MCF 10A (cell line): ENCODE data around the gene CLK1. TPM values are rescaled to one million over a fixed set of nuclear protein-coding genes. Genes with fewer than 3 reads are reported as not detected.
A peak's percentile ranks its signal among the peaks of the same experiment; 100 is the strongest.

Source experiments
- BruUV-seq: library from RNA; stranded (reverse); fragments of 400-500 nt; replicated peaks from 2 replicates; lab custom pipeline; 2021; lab: Mats Ljungman, UMichigan
- CTCF ChIA-PET: fragments of 300-600 bp; sonication (Branson Sonifier 250); formaldehyde crosslinking; extraction: SDS; loops from one replicate; lab custom pipeline; 2021; ENCODE audit warnings: antibody characterized with exemption, inconsistent platforms; lab: Yijun Ruan, JAX
- POLR2A ChIA-PET: fragments of 300-600, 350-650 bp; sonication (Branson Sonifier 250); formaldehyde crosslinking; extraction: SDS; loops from one replicate; lab custom pipeline; 2020; ENCODE audit warnings: antibody characterized with exemption, inconsistent platforms; lab: Yijun Ruan, JAX
- DNase-seq: peaks from one replicate; pipeline ENCODE4 v3.0.0-alpha.2; 2018; ENCODE audit not compliant: unreplicated experiment
- H3K27ac Mint-ChIP-seq: one replicate; pipeline ENCODE4 v1.8.0; 2022; ENCODE audit warnings: mild to moderate bottlenecking, low read depth, mixed read lengths; ENCODE audit not compliant: unreplicated experiment
- H3K27me3 Mint-ChIP-seq: one replicate; pipeline ENCODE4 v1.8.0; 2022; ENCODE audit warnings: mixed read lengths; ENCODE audit not compliant: insufficient read depth, unreplicated experiment
- H3K36me3 Mint-ChIP-seq: one replicate; pipeline ENCODE4 v1.8.0; 2022; ENCODE audit warnings: mild to moderate bottlenecking, moderate library complexity, mixed read lengths; ENCODE audit not compliant: insufficient read depth, unreplicated experiment
- H3K4me1 Mint-ChIP-seq: one replicate; pipeline ENCODE4 v1.8.0; 2022; ENCODE audit warnings: mixed read lengths; ENCODE audit not compliant: insufficient read depth, unreplicated experiment
- H3K4me3 Mint-ChIP-seq: one replicate; pipeline ENCODE4 v1.8.0; 2022; ENCODE audit warnings: mild to moderate bottlenecking, moderate library complexity, mixed read lengths; ENCODE audit not compliant: unreplicated experiment
- H3K9me3 Mint-ChIP-seq: one replicate; pipeline ENCODE4 v1.8.0; 2022; ENCODE audit warnings: mixed read lengths; ENCODE audit not compliant: unreplicated experiment
- CTCF ChIP-seq: fragments of 200-600 bp; IDR thresholded peaks from one replicate; pipeline ENCODE4 v1.8.0; 2022; ENCODE audit warnings: antibody characterized with exemption, mild to moderate bottlenecking; ENCODE audit not compliant: unreplicated experiment
- intact Hi-C: fragments of 100-400 bp; cut with micrococcal nuclease; formaldehyde crosslinking; loops from 2 replicates; pipeline ENCODE4 v1.14.1; 2022
- total RNA-seq: library from RNA; stranded (reverse); gene quantifications from 2 replicates; pipeline ENCODE4 v1.2.3, GENCODE V29; 2022

Gene CLK1
- total RNA-seq, 1 experiment from 2014 or later = 102 TPM

GRCh38 chr2:200812122-200813022 lies 52.1 kb downstream of the CLK1 start:
- POLR2A ChIA-PET = interaction anchor here (1.0 to 4.5 kb wide), 14 partner anchors 17 to 100 kb away, joined by 3 to 38 read pairs (median 18); partner anchors contain the start of genes CLK1, NIF3L1 and PPIL3

GRCh38 chr2:200811333-200812121 lies 52.9 kb downstream of the CLK1 start, which contains the start of gene BZW1:
Gene BZW1 (plus strand): TSS chr2:200811910. CDS start chr2:200813218, 1,308 bp downstream.
- BruUV-seq = no TSS peak
- DNase-seq = peak; percentile 97
- Mint-ChIP-seq H3K4me1 (peaks cover 41% of the 10 kb centered on the region), H3K36me3 (peaks cover 33% of the 10 kb centered on the region), H3K27ac (peak within 1 kb of the TSS; percentile 98), H3K9me3 (no peaks in the 10 kb centered on the region), H3K27me3 (no peaks in the 10 kb centered on the region), H3K4me3 (peak within 1 kb of the TSS; percentile 99)
- intact Hi-C loops = loop anchor here (1.0 to 5.0 kb wide), 9 partner anchors 24 to 366 kb away; partner anchors contain the start of genes CLK1, NIF3L1 and PPIL3
- CTCF ChIA-PET = interaction anchor here (0.6 to 1.6 kb wide), 6 partner anchors 9 to 102 kb away, joined by 3 to 6 read pairs (median 4); no protein-coding TSS in a partner anchor
- no peak for TF ChIP-seq CTCF
- POLR2A ChIA-PET = interaction anchor here (0.6 to 3.1 kb wide), 20 partner anchors 8 to 258 kb away, joined by 3 to 38 read pairs (median 5); partner anchors contain the start of genes CLK1, NIF3L1 and PPIL3

More at GRCh38 chr2:200812122-200813022, 52.1 kb downstream of the CLK1 start:
- no peaks in the 10 kb centered on the region for H3K9me3 Mint-ChIP-seq
- H3K27ac Mint-ChIP-seq = peak overlapping the region; percentile 98
- DNase-seq = peak; percentile 69
- peak; percentile 51 for TF ChIP-seq CTCF
- no peaks in the 10 kb centered on the region for H3K27me3 Mint-ChIP-seq
- peaks cover 41% of the 10 kb centered on the region for H3K4me1 Mint-ChIP-seq
- CTCF ChIA-PET = interaction anchor here (1.0 to 3.6 kb wide), 3 partner anchors 9 to 99 kb away, joined by 3 to 18 read pairs (median 6); no protein-coding TSS in a partner anchor
- no TSS peak for BruUV-seq
- intact Hi-C loops = loop anchor here (1.0 to 5.0 kb wide), 8 partner anchors 47 to 365 kb away; partner anchors contain the start of genes CLK1, NIF3L1 and PPIL3
- H3K4me3 Mint-ChIP-seq = peak overlapping the region; percentile 99
- H3K36me3 Mint-ChIP-seq = peaks cover 42% of the 10 kb centered on the region

- peak overlapping the region; percentile 99 for H3K4me3 Mint-ChIP-seq
- H3K27ac Mint-ChIP-seq = peak overlapping the region; percentile 98
- TF ChIP-seq CTCF = no peak
- intact Hi-C loops = loop anchor here (1.0 to 5.0 kb wide), 5 partner anchors 24 to 366 kb away; partner anchors contain the start of gene CLK1
- no peaks in the 10 kb centered on the region for H3K27me3 Mint-ChIP-seq
- H3K9me3 Mint-ChIP-seq = no peaks in the 10 kb centered on the region
- peaks cover 27% of the 10 kb centered on the region for H3K36me3 Mint-ChIP-seq
- peaks cover 41% of the 10 kb centered on the region for H3K4me1 Mint-ChIP-seq
- POLR2A ChIA-PET = interaction anchor here (0.6 to 3.1 kb wide), 21 partner anchors 8 to 259 kb away, joined by 3 to 38 read pairs (median 5); partner anchors contain the start of genes CLK1, NIF3L1 and PPIL3
- BruUV-seq = TSS peak; percentile 76
- no peak for DNase-seq
- CTCF ChIA-PET = interaction anchor here (0.6 to 1.8 kb wide), 7 partner anchors 8 to 107 kb away, joined by 3 to 7 read pairs (median 4); no protein-coding TSS in a partner anchor
Measured at GRCh38 chr2:200810998-200811332, 53.5 kb downstream of the CLK1 start.
